MCF 10A (cell line): Measurements from ENCODE around the gene DNAJB7. TPM values are rescaled to one million over a fixed set of nuclear protein-coding genes. Genes with fewer than 3 reads are reported as not detected.

ENCODE experiments used
- Bru-seq: library from RNA; stranded (reverse); fragments of 400-500 nt; gene quantifications from one replicate; lab custom pipeline; 2021; lab: Mats Ljungman, UMichigan
- BruChase-seq, 2 experiments: library from RNA; stranded (reverse); fragments of 400-500 nt; gene quantifications; one replicate each; lab custom pipeline; 2021; lab: Mats Ljungman, UMichigan
- BruUV-seq: library from RNA; stranded (reverse); fragments of 400-500 nt; replicated peaks from 2 replicates; lab custom pipeline; 2021; lab: Mats Ljungman, UMichigan
- CTCF ChIA-PET: fragments of 300-600 bp; sonication (Branson Sonifier 250); formaldehyde crosslinking; extraction: SDS; loops from one replicate; lab custom pipeline; 2021; ENCODE audit warnings: antibody characterized with exemption, inconsistent platforms; lab: Yijun Ruan, JAX
- POLR2A ChIA-PET: fragments of 300-600, 350-650 bp; sonication (Branson Sonifier 250); formaldehyde crosslinking; extraction: SDS; loops from one replicate; lab custom pipeline; 2020; ENCODE audit warnings: antibody characterized with exemption, inconsistent platforms; lab: Yijun Ruan, JAX
- DNase-seq: peaks from one replicate; pipeline ENCODE4 v3.0.0-alpha.2; 2018; ENCODE audit not compliant: unreplicated experiment
- H3K27ac Mint-ChIP-seq: one replicate; pipeline ENCODE4 v1.8.0; 2022; ENCODE audit warnings: mild to moderate bottlenecking, low read depth, mixed read lengths; ENCODE audit not compliant: unreplicated experiment
- H3K27me3 Mint-ChIP-seq: one replicate; pipeline ENCODE4 v1.8.0; 2022; ENCODE audit warnings: mixed read lengths; ENCODE audit not compliant: insufficient read depth, unreplicated experiment
- H3K36me3 Mint-ChIP-seq: one replicate; pipeline ENCODE4 v1.8.0; 2022; ENCODE audit warnings: mild to moderate bottlenecking, moderate library complexity, mixed read lengths; ENCODE audit not compliant: insufficient read depth, unreplicated experiment
- H3K4me1 Mint-ChIP-seq: one replicate; pipeline ENCODE4 v1.8.0; 2022; ENCODE audit warnings: mixed read lengths; ENCODE audit not compliant: insufficient read depth, unreplicated experiment
- H3K4me3 Mint-ChIP-seq: one replicate; pipeline ENCODE4 v1.8.0; 2022; ENCODE audit warnings: mild to moderate bottlenecking, moderate library complexity, mixed read lengths; ENCODE audit not compliant: unreplicated experiment
- H3K9me3 Mint-ChIP-seq: one replicate; pipeline ENCODE4 v1.8.0; 2022; ENCODE audit warnings: mixed read lengths; ENCODE audit not compliant: unreplicated experiment
- intact Hi-C: fragments of 100-400 bp; cut with micrococcal nuclease; formaldehyde crosslinking; loops from 2 replicates; pipeline ENCODE4 v1.14.1; 2022
- long read RNA-seq: library from polyadenylated mRNA; stranded (forward); transcript quantifications from one replicate; pipeline ENCODE4 v2.0.0, GENCODE V29; 2022
- total RNA-seq: library from RNA; stranded (reverse); gene quantifications from 2 replicates; pipeline ENCODE4 v1.2.3, GENCODE V29; 2022
- TF ChIP-seq, protein P1 (sequence below): fragments of 200-600 bp; IDR thresholded peaks from one replicate; pipeline ENCODE4 v1.8.0; 2022; ENCODE audit warnings: antibody characterized with exemption, mild to moderate bottlenecking; ENCODE audit not compliant: unreplicated experiment

Gene DNAJB7
- not detected in 2 replicates for total RNA-seq
- not detected for Bru-seq, nascent RNA
- not detected for BruChase-seq, experiment 1, labeled RNA remaining after a 6-hour chase
- not detected for BruChase-seq, experiment 2, labeled RNA remaining after a 2-hour chase
- long read RNA-seq, transcript DNAJB7-201 (1 exons, 2,578 nt) = major isoform, 17 of 17 reads
- long read RNA-seq, partial matches to known transcripts = 0 of 17 reads
- long read RNA-seq, other reads (novel, unspliced or antisense) = 0 of 17 reads

DNA sequence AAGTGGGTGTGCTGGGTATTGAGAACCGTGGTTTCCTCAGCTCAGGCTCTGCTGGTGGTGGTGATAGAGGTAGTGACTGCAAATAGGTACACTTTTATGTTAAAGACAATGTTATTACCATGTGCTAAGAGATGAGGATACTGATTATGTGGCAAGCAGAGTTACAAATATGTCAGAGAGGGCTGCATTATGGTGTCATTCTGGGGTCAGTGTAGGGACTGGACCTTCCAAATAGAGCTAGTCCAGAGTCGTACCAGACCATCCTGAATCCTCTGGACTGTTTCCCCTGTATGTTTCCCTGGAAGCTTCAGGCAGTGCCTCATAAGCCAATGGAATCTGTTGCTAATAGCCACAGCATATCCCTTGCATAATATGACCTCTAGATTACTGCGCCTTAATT is at the start of gene DNAJB7:
DNAJB7 (minus strand) TSS at position 101 of the 400 bp plus-strand sequence. CDS start 119 bp downstream, outside the sequence.
- POLR2A ChIA-PET = interaction anchor here (1.0 kb wide), 2 partner anchors 8 to 22 kb away, joined by 3 read pairs; no protein-coding TSS in a partner anchor
- TF ChIP-seq, protein P1, sequence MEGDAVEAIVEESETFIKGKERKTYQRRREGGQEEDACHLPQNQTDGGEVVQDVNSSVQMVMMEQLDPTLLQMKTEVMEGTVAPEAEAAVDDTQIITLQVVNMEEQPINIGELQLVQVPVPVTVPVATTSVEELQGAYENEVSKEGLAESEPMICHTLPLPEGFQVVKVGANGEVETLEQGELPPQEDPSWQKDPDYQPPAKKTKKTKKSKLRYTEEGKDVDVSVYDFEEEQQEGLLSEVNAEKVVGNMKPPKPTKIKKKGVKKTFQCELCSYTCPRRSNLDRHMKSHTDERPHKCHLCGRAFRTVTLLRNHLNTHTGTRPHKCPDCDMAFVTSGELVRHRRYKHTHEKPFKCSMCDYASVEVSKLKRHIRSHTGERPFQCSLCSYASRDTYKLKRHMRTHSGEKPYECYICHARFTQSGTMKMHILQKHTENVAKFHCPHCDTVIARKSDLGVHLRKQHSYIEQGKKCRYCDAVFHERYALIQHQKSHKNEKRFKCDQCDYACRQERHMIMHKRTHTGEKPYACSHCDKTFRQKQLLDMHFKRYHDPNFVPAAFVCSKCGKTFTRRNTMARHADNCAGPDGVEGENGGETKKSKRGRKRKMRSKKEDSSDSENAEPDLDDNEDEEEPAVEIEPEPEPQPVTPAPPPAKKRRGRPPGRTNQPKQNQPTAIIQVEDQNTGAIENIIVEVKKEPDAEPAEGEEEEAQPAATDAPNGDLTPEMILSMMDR = no peak

DNA sequence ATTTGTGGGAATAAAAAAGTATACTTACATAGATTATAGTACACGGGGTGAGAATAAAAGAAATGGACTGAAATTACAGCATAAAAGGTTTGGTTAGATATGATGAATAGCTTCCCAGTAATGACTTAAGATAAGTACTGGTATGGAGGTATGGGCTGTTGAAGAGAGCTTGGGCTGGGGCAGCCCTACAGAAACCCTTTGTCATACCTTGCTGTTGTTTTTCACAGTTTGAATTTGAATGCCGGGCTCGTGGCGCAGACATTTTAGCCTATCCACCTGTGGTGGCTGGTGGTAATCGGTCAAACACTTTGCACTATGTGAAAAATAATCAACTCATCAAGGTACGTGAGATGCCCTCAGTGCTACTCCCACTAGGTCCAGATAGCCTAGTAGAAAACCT is 47.0 kb upstream of the DNAJB7 start:
- Mint-ChIP-seq H3K27me3 (no peaks in the 10 kb centered on the region), H3K4me1 (peaks cover 6% of the 10 kb centered on the region)

More for the DNA sequence above, at the start of gene DNAJB7:
- H3K4me3 Mint-ChIP-seq = no peak within 1 kb of the TSS
- H3K9me3 Mint-ChIP-seq = no peaks in the 10 kb centered on the region
- no TSS peak for BruUV-seq
- peaks cover 12% of the 10 kb centered on the region for H3K4me1 Mint-ChIP-seq
- no peak within 1 kb of the TSS for H3K27ac Mint-ChIP-seq
- H3K36me3 Mint-ChIP-seq = peaks cover 36% of the 10 kb centered on the region
- intact Hi-C loops = no loop called here
- CTCF ChIA-PET = interaction anchor here (1.2 kb wide), 1 partner anchor 179 kb away, joined by 3 read pairs; no protein-coding TSS in a partner anchor
- DNase-seq = no peak
- H3K27me3 Mint-ChIP-seq = no peaks in the 10 kb centered on the region

DNA sequence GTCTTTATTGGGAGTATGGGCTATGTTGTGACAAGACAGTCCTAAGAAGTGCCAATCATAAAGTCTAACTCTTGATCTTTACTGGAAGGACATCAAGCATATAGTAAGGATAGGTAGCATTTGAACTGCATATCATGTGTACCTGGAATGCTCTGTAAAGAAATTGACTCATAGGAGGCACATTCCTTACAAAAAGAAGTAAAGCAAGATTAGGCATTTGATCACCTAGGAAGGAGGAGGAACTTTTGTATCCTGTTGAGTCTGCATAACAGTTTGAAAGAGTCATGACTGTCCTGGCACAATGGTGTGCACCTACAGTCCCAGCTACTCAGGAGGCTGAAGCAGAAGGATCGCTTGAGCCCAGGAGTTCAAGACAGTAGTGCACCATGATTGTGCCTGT is 42.2 kb upstream of the DNAJB7 start:
- H3K4me1 Mint-ChIP-seq = peaks cover 8% of the 10 kb centered on the region
- TF ChIP-seq, protein P1 = no peak
- BruUV-seq = no TSS peak
- intact Hi-C loops = no loop called here
- ChIA-PET POLR2A (interaction anchor here (0.6 kb wide), 1 partner anchor 10 kb away, joined by 3 read pairs; no protein-coding TSS in a partner anchor), CTCF (interaction anchor here (0.7 kb wide), 1 partner anchor 1694 kb away, joined by 3 read pairs; no protein-coding TSS in a partner anchor)
- H3K9me3 Mint-ChIP-seq = no peaks in the 10 kb centered on the region
- no peaks in the 10 kb centered on the region for H3K27me3 Mint-ChIP-seq
- no peak overlapping the region for H3K4me3 Mint-ChIP-seq
- DNase-seq = no peak
- H3K36me3 Mint-ChIP-seq = peaks cover 75% of the 10 kb centered on the region
- no peak overlapping the region for H3K27ac Mint-ChIP-seq

More for the DNA sequence above, 47.0 kb upstream of the DNAJB7 start:
- BruUV-seq = no TSS peak
- DNase-seq = no peak
- POLR2A ChIA-PET = interaction anchor here (0.7 to 2.1 kb wide), 3 partner anchors 10 to 1780 kb away, joined by 3 to 10 read pairs (median 5); no protein-coding TSS in a partner anchor
- H3K9me3 Mint-ChIP-seq = no peaks in the 10 kb centered on the region
- peaks cover 92% of the 10 kb centered on the region for H3K36me3 Mint-ChIP-seq
- CTCF ChIA-PET = interaction anchor here (3.8 kb wide), 1 partner anchor 13 kb away, joined by 24 read pairs; no protein-coding TSS in a partner anchor
- H3K4me3 Mint-ChIP-seq = no peak overlapping the region
- TF ChIP-seq, protein P1 = no peak
- no peak overlapping the region for H3K27ac Mint-ChIP-seq
- intact Hi-C loops = no loop called here

DNA sequence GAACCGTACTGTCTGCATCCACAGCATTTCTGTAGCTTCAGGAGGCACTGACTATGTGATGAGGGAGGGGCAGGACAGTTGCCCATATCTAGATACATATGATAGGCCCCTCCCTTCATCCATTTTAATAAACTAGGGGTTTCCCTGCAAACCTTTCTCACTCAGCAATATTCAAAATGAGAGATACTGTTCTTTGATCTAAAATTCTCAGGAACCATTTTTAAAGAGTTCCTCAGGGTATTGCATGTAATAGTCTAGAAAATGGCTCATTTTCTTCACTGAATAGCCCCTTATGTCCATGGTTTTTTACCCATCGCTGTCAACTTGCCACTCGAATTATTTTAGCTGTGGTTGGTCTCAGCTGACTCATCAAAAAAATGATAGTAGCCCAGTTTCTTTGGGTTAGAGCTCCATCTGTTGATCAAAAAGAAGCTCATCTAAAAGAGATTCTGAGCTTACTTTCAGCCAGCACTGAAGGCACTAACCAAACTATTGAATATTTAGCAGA is 37.0 kb upstream of the DNAJB7 start:
- intact Hi-C loops = loop anchor here (2.0 to 10.0 kb wide), 2 partner anchors 216 to 244 kb away; no protein-coding TSS in a partner anchor
- POLR2A ChIA-PET = interaction anchor here (0.6 to 2.3 kb wide), 11 partner anchors 9 to 381 kb away, joined by 3 to 10 read pairs (median 3); partner anchors contain the start of genes ST13 and XPNPEP3
- Mint-ChIP-seq H3K36me3 (peaks cover 42% of the 10 kb centered on the region), H3K4me1 (peaks cover 6% of the 10 kb centered on the region), H3K4me3 (no peak overlapping the region), H3K9me3 (no peaks in the 10 kb centered on the region), H3K27me3 (no peaks in the 10 kb centered on the region), H3K27ac (no peak overlapping the region)
- BruUV-seq = no TSS peak
- DNase-seq = peak; percentile 53
- CTCF ChIA-PET = interaction anchor here (0.7 to 1.9 kb wide), 15 partner anchors 9 to 462 kb away, joined by 3 to 12 read pairs (median 4); no protein-coding TSS in a partner anchor
- TF ChIP-seq, protein P1 = peak; percentile 50
